GM19351 (cell line): ENCODE data around the gene PREPL.

Source experiments
- ATAC-seq: cut with Tn5 transposase; IDR thresholded peaks from one replicate; pipeline ENCODE4 v1.9.1; 2021; ENCODE audit warnings: mild to moderate bottlenecking, moderate library complexity; ENCODE audit not compliant: unreplicated experiment

Gene PREPL

GRCh38 chr2:44296653-44297052, 64.6 kb downstream of the PREPL start:
- ATAC-seq, result no peak

- ATAC-seq, result no peak
Observed at GRCh38 chr2:44295633-44296359, 65.5 kb downstream of the PREPL start.

GRCh38 chr2:44295113-44295512, 66.2 kb downstream of the PREPL start:
- ATAC-seq, result no peak

GRCh38 chr2:44291281-44292248, 69.7 kb downstream of the PREPL start:
- no peak for ATAC-seq

- no peak for ATAC-seq
Observed at GRCh38 chr2:44290261-44290660, 71.0 kb downstream of the PREPL start.

GRCh38 chr2:44286884-44287638, 74.2 kb downstream of the PREPL start:
- ATAC-seq, result no peak

- ATAC-seq, result no peak
Observed at GRCh38 chr2:44286119-44286883, 75.0 kb downstream of the PREPL start.

- ATAC-seq, result no peak
Observed at GRCh38 chr2:44285174-44285573, 76.1 kb downstream of the PREPL start.

- no peak for ATAC-seq
Observed at GRCh38 chr2:44283116-44283666, 78.1 kb downstream of the PREPL start.

- no peak for ATAC-seq
Observed at GRCh38 chr2:44280869-44281268, 80.4 kb downstream of the PREPL start.

- no peak for ATAC-seq
Observed at GRCh38 chr2:44277541-44277940, 83.8 kb downstream of the PREPL start.

GRCh38 chr2:44275927-44276303, 85.4 kb downstream of the PREPL start:
- ATAC-seq, result no peak

GRCh38 chr2:44273596-44273995, 87.7 kb downstream of the PREPL start:
- no peak for ATAC-seq

- no peak for ATAC-seq
Observed at GRCh38 chr2:44273076-44273475, 88.2 kb downstream of the PREPL start.

- no peak for ATAC-seq
Observed at GRCh38 chr2:44271296-44271695, 90.0 kb downstream of the PREPL start.

- ATAC-seq, result no peak
Observed at GRCh38 chr2:44269831-44270230, 91.5 kb downstream of the PREPL start.

- no peak for ATAC-seq
Observed at GRCh38 chr2:44267796-44268648, 93.3 kb downstream of the PREPL start.
